NCI-H82 (cell line): ENCODE measurements around the gene PDE2A.

ENCODE experiments used
- DNase-seq: peaks from one replicate; lab custom pipeline; 2025; lab: John Stamatoyannopoulos, UW

PDE2A gene

GRCh38 chr11:72673943-72674828, at the start of gene PDE2A:
Gene PDE2A (minus strand): TSS chr11:72674422. CDS start chr11:72674207, 215 bp downstream.
- DNase-seq = peak; percentile 87

GRCh38 chr11:72723508-72723907, 49.3 kb upstream of the PDE2A start:
- DNase-seq = no peak

- peak; percentile 62 for DNase-seq
Measured at GRCh38 chr11:72722050-72722748, 48.0 kb upstream of the PDE2A start.

- DNase-seq = no peak
Measured at GRCh38 chr11:72721689-72722049, 47.4 kb upstream of the PDE2A start.

GRCh38 chr11:72721276-72721675, 47.1 kb upstream of the PDE2A start:
- DNase-seq = no peak

GRCh38 chr11:72720784-72721183, 46.6 kb upstream of the PDE2A start:
- DNase-seq = no peak

- DNase-seq = no peak
Measured at GRCh38 chr11:72720047-72720446, 45.8 kb upstream of the PDE2A start.

GRCh38 chr11:72719551-72719950, 45.3 kb upstream of the PDE2A start:
- no peak for DNase-seq

GRCh38 chr11:72719144-72719543, 44.9 kb upstream of the PDE2A start:
- no peak for DNase-seq

- DNase-seq = no peak
Measured at GRCh38 chr11:72718101-72718501, 43.9 kb upstream of the PDE2A start.

- no peak for DNase-seq
Measured at GRCh38 chr11:72716788-72717435, 42.7 kb upstream of the PDE2A start.

- no peak for DNase-seq
Measured at GRCh38 chr11:72716290-72716689, 42.1 kb upstream of the PDE2A start.

- DNase-seq = no peak
Measured at GRCh38 chr11:72712841-72713240, 38.6 kb upstream of the PDE2A start.

- DNase-seq = no peak
Measured at GRCh38 chr11:72712168-72712751, 38.0 kb upstream of the PDE2A start.

GRCh38 chr11:72711141-72711540, 36.9 kb upstream of the PDE2A start:
- DNase-seq = no peak

- DNase-seq = no peak
Measured at GRCh38 chr11:72710278-72710677, 36.1 kb upstream of the PDE2A start.

GRCh38 chr11:72709478-72710238, 35.4 kb upstream of the PDE2A start:
- DNase-seq = no peak

GRCh38 chr11:72707032-72707431, 32.8 kb upstream of the PDE2A start:
- DNase-seq = no peak

GRCh38 chr11:72706579-72706978, 32.4 kb upstream of the PDE2A start:
- peak; percentile 42 for DNase-seq

- DNase-seq = peak; percentile 87
Measured at GRCh38 chr11:72705442-72706365, 31.5 kb upstream of the PDE2A start.
